ENCODE measurements around the gene DMRT3. TPM values are rescaled to one million over a fixed set of nuclear protein-coding genes. Genes with fewer than 3 reads are reported as not detected.
"Not testable (repeated sequence)": the region's sequence is repeated elsewhere in the genome, so short reads cannot be mapped to it uniquely, and the experiment has no call there.

Gene DMRT3
- total RNA-seq, 2 experiments from 2014 or later, result not detected

DNA sequence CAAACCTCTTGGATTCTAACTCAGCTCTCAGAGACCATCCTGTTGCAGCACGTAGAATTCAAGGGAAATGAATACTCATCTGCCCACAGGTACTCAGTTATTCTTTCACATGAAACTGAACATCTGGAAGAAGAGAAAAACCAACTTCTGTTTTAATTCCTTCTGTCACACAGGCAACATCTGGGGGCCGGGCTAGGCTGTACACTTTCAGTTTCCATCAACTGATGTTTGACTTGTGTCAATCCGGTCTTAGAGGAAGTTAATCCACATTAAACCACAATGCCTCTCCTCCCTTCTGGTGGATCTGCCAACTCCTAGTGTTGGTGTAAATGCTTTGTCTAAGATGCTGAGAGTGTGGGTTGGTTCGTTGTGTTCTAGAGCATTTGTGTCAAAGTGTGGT lies 17.6 kb downstream of the DMRT3 start:
- ChIA-PET CTCF (interaction anchor here (0.7 to 1.7 kb wide), 2 partner anchors 36 to 100 kb away, joined by 3 to 5 read pairs; no protein-coding TSS in a partner anchor), POLR2A (no interaction called here)

GRCh38 chr9:995192-995591 lies 18.7 kb downstream of the DMRT3 start:
- ChIA-PET CTCF (interaction anchor here (1.7 kb wide), 1 partner anchor 102 kb away, joined by 3 read pairs; no protein-coding TSS in a partner anchor), POLR2A (interaction anchor here (0.6 kb wide), 1 partner anchor 331 kb away, joined by 3 read pairs; no protein-coding TSS in a partner anchor)

DNA sequence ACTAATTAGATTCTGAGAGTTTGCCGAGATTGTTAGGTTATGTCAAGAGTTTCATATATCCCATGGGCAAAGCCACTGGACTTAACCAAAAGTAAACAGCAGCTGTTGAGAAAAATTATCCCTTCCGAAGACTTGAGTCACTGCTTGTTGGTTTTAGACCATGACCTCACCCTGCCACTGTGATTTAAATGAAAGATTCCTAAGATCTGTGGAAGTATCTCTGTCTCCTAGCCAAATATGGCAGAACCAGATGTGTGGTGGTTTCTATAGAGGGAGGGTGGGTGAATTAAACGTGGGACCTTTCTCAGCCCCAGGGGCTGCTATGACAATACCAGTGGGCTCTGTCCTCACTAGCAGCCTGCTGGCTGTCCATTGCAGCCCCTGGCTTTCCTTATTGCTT lies 19.3 kb downstream of the DMRT3 start:
- ChIA-PET CTCF (interaction anchor here (1.7 kb wide), 1 partner anchor 102 kb away, joined by 3 read pairs; no protein-coding TSS in a partner anchor), POLR2A (no interaction called here)

GRCh38 chr9:998299-999110 lies 22.1 kb downstream of the DMRT3 start:
- POLR2A ChIA-PET, result not testable (repeated sequence)
- CTCF ChIA-PET, result interaction anchor here (1.6 kb wide), 1 partner anchor 11 kb away, joined by 7 read pairs; no protein-coding TSS in a partner anchor

DNA sequence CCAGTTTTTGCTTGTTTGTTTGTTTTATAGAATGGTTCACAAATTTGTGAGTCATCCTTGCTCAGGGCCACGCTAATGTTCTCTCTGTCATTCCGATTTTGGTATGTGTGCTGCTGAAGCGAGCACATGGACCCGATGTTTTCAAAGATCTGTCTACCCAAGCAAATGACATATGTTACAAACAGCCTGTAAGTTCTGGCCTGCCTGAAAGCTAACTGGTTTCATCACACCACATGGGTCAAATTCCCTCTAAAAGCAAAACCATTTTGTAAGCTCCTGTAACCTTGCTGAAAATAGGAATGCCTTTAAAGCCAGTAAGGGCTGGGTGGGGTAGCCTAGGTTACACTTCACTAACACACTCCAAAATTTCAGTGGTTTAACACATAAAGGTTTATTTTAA lies 25.4 kb downstream of the DMRT3 start:
- POLR2A ChIA-PET, result no interaction called here
- CTCF ChIA-PET, result interaction anchor here (0.7 to 1.3 kb wide), 2 partner anchors 17 to 108 kb away, joined by 3 to 4 read pairs; no protein-coding TSS in a partner anchor

DNA sequence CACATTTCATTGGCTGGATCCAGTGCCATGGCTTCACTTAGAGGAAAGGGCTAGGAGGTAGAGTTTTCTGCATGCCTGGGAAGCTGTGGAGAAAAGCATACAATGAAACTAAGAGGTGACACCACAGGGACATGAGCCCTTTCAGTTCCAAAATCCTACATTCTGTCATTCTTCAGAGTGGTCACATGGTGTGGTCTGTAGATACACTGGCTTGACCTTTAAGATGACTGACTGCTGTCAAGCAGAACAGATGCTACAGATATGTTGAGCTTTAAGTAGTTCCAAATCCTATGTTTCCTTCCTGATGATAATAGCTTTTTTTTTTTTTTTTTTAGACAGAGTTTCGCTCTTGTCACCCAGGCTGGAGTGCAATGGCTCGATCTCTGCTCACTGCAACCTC lies 26.2 kb downstream of the DMRT3 start:
- CTCF ChIA-PET, result interaction anchor here (0.6 to 1.3 kb wide), 3 partner anchors 18 to 109 kb away, joined by 3 to 5 read pairs (median 4); no protein-coding TSS in a partner anchor

GRCh38 chr9:1005043-1005667 lies 28.7 kb downstream of the DMRT3 start:
- ChIA-PET POLR2A (no interaction called here), CTCF (interaction anchor here (1.5 kb wide), 1 partner anchor 112 kb away, joined by 3 read pairs; no protein-coding TSS in a partner anchor)

More for the DNA sequence above, 26.2 kb downstream of the DMRT3 start:
- POLR2A ChIA-PET, result no interaction called here

- ChIA-PET CTCF (no interaction called here), POLR2A (no interaction called here)
These were observed 30.9 kb downstream of the DMRT3 start for GRCh38 chr9:1007312-1007711.

GRCh38 chr9:1008216-1008615 lies 31.8 kb downstream of the DMRT3 start:
- ChIA-PET CTCF (interaction anchor here (0.8 to 2.4 kb wide), 2 partner anchors 11 to 114 kb away, joined by 3 to 7 read pairs; no protein-coding TSS in a partner anchor), POLR2A (no interaction called here)

GRCh38 chr9:1009101-1009707 lies 32.7 kb downstream of the DMRT3 start:
- CTCF ChIA-PET, result interaction anchor here (0.6 to 2.4 kb wide), 6 partner anchors 9 to 680 kb away, joined by 3 to 7 read pairs (median 3); no protein-coding TSS in a partner anchor
- POLR2A ChIA-PET, result no interaction called here

DNA sequence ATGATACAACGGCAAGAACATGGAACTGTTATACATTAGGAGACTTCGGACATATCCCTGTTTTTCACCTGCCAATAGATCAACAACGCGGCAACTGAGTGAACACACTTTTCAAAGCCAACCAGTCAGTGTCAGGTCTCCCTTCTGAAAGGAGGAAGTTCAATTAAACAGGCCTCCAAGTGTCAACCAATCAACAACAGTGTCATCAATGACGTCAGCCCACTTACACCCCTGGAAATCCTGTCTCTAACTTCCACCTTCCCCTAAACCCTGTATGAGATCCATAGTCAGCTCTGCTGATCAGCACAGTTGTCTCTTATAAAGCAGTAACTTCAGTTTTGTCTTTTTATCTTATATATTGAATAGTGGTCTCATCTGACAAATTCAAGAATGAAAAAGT lies 36.6 kb downstream of the DMRT3 start:
- CTCF ChIA-PET, result no interaction called here
- POLR2A ChIA-PET, result no interaction called here

DNA sequence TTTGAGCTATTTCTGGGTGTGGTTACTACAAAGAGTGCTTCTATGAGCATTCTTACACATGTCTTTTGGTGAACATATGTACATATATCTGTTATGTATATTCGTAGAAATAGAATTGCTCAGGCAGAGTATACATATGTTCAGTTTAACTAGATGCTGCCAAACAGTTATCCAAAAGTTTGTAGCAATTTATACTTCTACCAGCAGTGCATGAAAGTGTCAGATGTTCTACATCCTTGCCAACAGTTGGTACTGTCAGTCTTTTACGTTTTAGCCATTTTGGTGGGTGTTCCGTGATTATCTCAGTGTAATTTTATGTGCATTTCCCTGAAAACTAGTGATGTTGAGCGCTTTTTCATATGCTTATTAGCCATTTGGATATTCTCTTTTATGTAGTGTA lies 37.8 kb downstream of the DMRT3 start:
- ChIA-PET CTCF (no interaction called here), POLR2A (no interaction called here)

DNA sequence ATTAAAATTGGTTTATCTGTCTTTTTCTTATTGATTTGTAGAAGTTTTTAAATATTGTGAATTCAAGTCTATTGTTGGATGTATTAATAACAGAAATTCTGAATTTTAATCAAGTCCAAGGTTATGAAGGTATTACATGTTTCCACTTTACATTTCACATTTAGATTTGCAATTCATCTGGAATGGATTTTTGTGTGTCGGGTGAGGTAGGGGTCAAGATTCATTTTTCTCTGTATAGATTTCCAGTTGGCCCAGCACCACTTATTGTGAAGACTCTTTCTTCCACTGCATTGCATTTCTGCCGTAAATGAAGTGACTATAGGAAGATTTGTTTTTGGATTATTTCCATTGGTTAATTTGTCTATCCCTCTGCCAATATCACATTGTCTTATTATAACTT lies 38.2 kb downstream of the DMRT3 start:
- ChIA-PET POLR2A (no interaction called here), CTCF (no interaction called here)

DNA sequence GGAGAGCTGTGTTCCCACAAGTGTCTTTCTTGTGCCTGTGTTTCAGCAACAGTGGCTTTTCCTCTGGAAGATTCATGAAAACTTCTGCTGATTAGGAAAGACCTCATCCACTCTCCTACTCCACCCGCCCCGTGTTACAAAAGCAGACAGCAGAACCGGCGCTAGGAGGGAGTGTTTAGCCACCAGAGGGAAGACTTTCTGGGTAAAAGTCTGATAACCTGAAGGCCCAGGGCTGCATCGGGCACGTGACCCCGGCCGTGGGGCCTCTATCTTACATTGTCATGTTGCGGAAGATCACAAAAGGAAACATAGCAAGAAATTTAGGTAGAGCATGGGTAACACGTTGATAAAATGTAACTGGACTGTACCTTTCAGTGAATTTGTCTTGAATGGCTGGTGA lies 41.7 kb downstream of the DMRT3 start:
- CTCF ChIA-PET, result interaction anchor here (1.2 kb wide), 1 partner anchor 9 kb away, joined by 3 read pairs; no protein-coding TSS in a partner anchor

GRCh38 chr9:1024112-1024511 lies 47.7 kb downstream of the DMRT3 start:
- CTCF ChIA-PET, result no interaction called here
- POLR2A ChIA-PET, result no interaction called here

More for the DNA sequence above, 41.7 kb downstream of the DMRT3 start:
- POLR2A ChIA-PET, result no interaction called here

DNA sequence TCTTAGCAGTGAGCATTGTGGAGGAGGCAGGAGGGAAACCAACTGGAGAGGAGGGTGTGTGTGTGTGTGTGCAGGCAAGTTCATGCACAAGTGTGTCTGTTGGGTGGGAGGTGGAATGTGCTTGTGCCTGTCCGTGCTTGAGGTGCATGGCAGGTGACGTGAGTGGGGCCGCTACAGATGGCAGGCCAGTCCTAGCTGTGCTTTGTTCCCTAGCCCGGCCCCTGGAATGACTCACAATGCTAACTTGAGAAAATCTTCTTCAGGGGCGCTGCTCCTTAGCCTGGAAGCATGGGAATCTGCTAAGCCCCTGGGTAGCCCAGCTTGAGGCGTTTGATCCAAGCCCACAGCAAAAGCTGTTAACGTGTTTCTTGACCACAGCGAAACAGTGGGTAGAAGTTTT lies 48.7 kb downstream of the DMRT3 start:
- ChIA-PET CTCF (no interaction called here), POLR2A (no interaction called here)

GRCh38 chr9:1026219-1026618 lies 49.8 kb downstream of the DMRT3 start:
- CTCF ChIA-PET, result no interaction called here
- POLR2A ChIA-PET, result no interaction called here

GRCh38 chr9:1028501-1029190 lies 52.2 kb downstream of the DMRT3 start:
- ChIA-PET CTCF (no interaction called here), POLR2A (no interaction called here)

DNA sequence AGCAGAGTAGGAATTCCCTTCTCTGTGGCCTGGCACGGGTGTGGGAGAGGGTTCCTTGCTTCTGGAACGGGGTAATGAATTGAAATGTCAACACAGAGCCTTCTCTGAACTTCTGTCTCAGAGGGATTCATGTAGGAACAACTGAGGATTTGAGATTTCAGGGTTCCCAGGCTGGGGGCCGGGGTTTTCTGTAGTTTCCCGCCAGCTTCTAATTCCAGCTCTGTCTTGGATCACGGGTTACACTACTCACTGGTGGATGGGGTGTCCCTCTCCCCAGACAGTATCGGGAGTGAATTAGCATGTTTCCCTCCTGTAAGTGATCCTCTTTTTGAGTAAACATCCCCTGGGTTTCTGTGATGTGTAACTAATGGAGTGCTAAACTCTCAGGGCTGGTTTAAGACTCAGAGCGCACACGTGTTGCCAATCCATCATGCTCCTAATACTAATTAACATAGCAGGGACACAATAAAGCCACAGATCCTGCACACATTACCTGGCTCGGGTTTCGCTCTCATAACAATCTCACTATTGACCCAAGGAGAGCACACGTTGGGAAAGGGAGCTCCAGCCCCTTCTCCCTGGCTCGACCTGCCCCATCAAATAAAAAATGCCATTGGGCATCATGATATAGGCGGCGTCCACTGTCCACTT lies 55.6 kb downstream of the DMRT3 start:
- CTCF ChIA-PET, result no interaction called here
- POLR2A ChIA-PET, result no interaction called here
